CD4-positive, alpha-beta T cell treated with Interleukin-17A for 4 hours (primary cell): ENCODE measurements around the gene SZRD1.

ENCODE experiments used
- DNase-seq: peaks from one replicate; pipeline ENCODE4 v3.0.0-alpha.2; 2020; ENCODE audit warnings: mixed read lengths

The SZRD1 gene

GRCh38 chr1:16397120-16397519 is 30.1 kb downstream of the SZRD1 start:
- DNase-seq = no peak

GRCh38 chr1:16398371-16398953 is 31.4 kb downstream of the SZRD1 start:
- DNase-seq = no peak

DNA sequence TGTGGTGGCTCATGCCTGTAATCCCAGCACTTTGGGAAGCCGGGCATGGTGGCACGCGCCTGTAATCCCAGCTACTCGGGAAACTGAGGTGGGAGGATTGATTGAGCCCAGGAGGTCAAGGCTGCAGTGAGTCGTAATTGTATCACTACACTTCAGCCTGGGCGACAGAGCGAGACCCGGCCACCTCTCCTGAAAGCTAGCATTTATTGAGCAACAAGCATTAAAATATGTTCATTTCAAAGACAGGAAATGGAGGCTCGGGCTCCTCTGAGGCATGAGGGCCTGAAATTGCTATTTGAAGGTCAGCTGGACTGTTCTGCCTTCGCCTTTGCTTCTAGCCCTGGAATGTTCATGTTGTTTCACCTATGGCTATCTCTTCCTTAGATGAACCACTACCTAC is 35.7 kb downstream of the SZRD1 start:
- DNase-seq = no peak

- no peak for DNase-seq
Measured at GRCh38 chr1:16405441-16405840, 38.4 kb downstream of the SZRD1 start.

DNA sequence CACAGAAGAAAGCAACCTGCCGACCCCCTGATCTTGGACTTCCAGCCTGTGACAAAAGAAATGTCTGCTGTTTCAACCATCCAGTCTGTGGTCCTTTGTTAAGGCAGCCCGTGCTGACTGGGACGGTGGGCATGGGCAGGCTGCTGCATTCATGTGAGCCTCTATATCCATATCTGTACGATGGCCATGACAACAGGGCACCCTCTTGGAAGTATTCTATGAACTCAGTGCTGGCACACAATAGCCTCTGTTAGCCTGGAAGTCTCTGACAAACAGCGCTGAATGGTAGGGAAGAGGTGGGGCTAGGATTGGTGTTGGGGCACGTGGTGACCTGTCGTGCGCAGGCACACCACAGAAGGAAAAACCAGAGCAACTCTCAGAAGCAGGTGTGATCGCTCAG is 39.8 kb downstream of the SZRD1 start:
- DNase-seq = no peak

- DNase-seq = no peak
Measured at GRCh38 chr1:16409536-16410152, 42.6 kb downstream of the SZRD1 start.

DNA sequence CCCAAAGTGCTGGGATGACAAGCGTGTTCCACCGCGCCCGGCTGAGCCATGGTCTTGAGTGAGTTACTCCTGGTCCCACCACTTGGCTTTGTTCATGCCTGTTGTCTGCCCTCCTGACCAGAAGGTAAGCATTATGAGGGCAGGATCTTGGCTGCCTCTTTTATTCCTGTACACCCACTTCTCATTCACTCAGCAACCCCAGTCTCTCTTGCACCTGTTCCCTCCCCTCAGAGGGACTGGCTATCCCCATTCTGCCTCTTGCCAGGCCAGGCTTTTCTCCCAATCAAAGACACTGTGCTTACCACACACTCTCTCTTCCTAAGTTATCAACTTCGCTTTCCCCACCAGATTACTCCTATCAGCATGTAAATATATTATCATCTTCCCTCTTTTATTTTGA is 43.8 kb downstream of the SZRD1 start:
- no peak for DNase-seq

GRCh38 chr1:16413191-16413590 is 46.1 kb downstream of the SZRD1 start:
- no peak for DNase-seq

DNA sequence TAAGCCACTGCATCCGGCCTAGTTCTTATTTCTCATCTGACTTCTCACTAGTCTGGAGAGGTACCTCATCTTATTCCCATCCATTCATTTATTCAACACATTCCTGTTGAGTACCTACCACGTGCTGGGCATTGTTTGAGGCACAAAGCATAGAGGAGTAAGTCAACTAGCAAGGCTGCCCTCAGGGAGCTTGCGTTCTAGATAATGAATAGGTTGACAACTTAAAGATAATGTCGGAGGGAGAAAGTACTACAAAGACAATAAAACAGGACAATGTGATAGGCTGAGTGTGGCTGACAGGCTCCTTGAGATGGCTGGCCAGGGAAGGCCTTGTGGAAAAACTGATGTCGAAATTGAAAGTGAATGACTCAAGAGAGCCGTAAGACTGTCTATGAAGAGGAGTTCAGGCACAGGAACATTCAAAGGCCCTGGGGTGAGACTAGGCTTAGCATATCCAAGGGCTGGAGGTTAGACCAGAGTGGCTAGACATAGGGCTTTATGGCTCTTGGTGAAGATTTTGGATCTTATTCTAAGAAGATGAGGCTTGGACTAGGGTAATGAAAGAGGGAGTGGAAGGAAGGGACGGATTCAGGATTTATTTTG is 51.9 kb downstream of the SZRD1 start:
- no peak for DNase-seq

DNA sequence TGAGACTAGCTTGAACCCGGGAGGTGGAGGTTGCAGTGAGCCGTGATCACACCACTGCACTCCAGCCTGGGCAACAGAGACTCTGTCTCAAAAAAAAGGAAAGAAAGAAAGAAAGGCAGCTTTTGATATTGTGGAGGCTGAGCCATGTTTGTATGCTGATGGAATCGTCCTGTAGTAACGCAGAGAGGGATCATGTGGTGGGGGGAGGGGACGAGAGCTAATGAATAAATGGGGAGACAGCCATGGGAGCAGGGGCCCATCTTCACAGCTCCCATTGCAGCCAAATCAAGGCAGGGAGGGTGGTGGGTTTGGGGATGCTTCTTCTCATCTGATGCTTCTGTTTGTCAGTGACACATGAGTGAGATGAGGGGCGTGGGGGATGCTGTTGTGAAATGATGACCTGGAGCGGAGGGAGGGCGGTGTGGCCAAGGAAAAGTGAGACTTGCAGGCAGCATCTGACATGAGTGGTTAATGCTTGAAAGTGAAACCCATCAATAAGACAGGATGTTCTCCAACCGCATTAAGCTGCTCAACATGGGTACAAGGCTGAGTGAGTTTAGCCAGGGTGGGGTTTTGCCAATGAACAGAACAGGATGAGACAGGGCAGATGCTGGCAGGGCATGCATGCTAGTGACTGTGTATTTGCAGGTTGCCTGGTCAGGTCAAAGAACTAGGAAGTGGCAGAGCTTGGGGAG is 53.5 kb downstream of the SZRD1 start:
- peak; percentile 63 for DNase-seq

DNA sequence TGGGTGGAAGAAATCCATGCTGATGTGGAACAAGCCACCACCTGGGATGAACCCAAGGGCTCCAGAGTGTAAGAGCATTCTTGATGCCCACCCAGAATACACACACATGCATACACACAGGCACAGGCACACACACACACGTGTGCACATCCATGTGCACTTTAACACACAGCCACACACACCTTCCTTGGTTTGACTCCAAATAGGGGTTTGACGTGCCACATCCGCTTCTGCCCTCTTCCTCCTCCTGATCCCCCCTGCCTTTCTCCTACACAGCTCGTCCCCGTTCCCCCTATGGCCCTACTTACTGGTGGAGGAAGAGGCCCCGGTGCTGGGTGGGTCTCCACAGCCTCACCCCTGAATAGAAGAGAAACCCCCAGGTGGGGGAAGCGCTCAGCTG is 54.2 kb downstream of the SZRD1 start:
- peak; percentile 8 for DNase-seq

GRCh38 chr1:16422041-16422440 is 55.0 kb downstream of the SZRD1 start:
- DNase-seq = no peak

- DNase-seq = no peak
Measured at GRCh38 chr1:16425125-16426025, 58.3 kb downstream of the SZRD1 start.

- no peak for DNase-seq
Measured at GRCh38 chr1:16430606-16431005, 63.6 kb downstream of the SZRD1 start.

DNA sequence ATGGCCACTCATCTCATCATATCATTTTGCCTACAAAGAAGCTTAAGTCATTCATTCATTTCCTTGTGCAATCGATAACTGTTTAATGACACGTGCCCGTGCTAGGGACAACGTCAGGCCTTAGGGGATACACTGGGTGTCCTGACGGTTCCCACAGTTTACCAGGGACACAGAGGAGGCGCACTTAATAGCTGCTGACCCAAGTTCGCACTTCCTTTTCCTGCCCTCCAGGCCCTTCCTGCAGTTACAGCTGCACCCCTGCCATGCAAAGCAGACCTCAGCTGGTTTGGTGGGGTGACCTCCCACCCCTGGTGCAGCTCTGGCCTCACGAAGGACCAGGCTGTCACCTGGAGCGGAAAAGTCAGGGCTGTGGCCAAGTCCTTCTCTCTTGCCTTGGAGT is 66.0 kb downstream of the SZRD1 start:
- DNase-seq = no peak

GRCh38 chr1:16434007-16434406 is 67.0 kb downstream of the SZRD1 start:
- no peak for DNase-seq

- DNase-seq = no peak
Measured at GRCh38 chr1:16434501-16434900, 67.5 kb downstream of the SZRD1 start.

- DNase-seq = no peak
Measured at GRCh38 chr1:16436946-16437474, 70.0 kb downstream of the SZRD1 start, which contains the start of gene SPATA21. SPATA21 (minus strand) TSS chr1:16437424; CDS start chr1:16431371, 6,053 bp downstream.

DNA sequence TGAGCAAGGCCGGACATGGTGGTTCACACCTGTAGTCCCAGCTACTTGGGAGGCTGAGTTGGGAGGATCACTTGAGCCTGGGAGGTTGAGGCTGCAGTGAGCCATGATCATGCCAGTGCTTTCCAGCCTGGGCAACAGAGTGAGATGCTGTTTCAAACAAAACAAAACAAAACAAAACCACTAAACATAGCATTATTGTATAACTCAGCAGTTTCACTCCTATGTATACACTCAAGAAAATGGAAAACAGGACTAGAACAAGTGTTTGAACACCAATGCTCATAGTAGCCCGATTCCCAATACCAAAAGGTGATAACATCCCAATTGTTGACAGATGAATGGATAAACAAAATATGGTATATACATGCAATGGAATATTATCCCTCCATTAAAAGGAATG is 71.5 kb downstream of the SZRD1 start:
- no peak for DNase-seq

DNA sequence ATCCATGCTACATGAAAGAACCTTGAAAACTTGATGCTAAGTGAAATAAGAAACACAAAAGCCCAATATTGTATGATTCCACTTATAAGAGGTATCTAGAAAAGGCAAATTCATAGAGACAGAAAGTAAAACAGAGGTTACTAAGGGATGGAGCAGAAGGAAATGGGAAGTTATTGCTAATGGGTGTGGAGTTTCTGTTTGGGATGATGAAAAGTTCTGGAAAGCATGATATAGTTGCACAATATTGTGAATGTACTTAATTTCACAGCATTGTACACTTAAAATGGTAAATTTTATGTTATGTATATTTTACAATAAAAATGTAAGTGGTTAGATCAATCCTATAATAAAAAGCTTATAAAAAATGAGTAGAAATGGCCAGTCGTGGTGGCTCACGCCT is 71.9 kb downstream of the SZRD1 start:
- DNase-seq = no peak

DNA sequence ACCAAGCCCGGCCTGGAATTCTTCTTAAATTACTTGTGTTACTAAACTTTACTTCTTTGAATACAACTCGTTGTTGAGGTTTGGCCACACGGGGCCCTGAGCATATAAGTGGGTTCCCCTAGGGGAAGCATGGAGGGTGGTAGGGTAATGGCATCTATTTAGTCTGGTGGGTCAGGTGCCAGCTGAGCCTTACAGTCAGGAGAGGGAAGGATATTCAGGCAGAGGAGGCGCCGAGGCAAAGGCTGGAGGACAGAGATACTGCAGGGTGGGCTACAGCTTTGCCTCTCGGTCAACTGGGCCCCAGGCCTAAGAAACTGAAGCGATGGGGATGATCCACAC is 73.1 kb downstream of the SZRD1 start:
- DNase-seq = no peak

DNA sequence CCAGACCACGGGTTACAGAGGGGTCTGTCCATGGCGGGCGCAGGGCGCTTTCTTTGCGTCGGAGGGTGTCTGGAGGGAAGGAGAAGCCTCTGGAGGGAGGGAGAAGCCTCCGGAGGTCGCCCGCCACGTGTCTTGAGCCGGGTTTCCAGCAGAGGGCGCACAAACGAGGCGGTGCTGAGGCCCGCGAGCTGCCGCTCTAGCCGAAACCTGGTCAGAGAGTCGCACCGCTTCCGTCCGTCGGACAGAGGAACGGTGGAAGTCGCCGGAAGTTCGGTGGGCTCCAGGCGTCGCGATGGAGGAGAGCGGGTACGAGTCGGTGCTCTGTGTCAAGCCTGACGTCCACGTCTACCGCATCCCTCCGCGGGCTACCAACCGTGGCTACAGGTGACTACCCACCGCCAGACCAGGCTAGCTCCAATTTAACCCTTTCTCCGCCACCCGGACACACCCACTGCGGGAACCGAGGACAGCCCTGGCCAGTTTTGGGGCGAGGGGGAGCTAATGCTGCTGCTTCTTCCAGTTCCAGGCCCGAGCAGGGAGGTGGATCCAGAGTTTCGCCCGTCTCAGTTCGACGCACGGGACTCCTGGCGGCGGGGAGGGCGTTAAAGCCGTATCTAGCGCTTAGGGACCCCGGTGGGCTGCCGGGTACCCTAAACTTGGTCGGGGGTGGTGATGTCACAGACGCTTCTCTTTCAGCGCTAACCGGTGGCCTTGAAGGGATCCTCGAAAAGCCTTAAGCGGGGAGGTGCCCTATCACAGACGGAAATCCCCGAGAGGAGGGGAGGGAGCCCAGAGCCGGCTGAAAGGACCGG is 73.6 kb downstream of the SZRD1 start, which contains the start of gene NECAP2:
TSS of gene NECAP2 (plus strand) at position 255 of the 812 bp plus-strand sequence. CDS start at position 293, 38 bp downstream.
- DNase-seq = peak; percentile 96
